ENCODE data around the gene RAPGEF2.
"Not testable (repeated sequence)": the region's sequence is repeated elsewhere in the genome, so short reads cannot be mapped to it uniquely, and the experiment has no call there.

The RAPGEF2 gene

DNA sequence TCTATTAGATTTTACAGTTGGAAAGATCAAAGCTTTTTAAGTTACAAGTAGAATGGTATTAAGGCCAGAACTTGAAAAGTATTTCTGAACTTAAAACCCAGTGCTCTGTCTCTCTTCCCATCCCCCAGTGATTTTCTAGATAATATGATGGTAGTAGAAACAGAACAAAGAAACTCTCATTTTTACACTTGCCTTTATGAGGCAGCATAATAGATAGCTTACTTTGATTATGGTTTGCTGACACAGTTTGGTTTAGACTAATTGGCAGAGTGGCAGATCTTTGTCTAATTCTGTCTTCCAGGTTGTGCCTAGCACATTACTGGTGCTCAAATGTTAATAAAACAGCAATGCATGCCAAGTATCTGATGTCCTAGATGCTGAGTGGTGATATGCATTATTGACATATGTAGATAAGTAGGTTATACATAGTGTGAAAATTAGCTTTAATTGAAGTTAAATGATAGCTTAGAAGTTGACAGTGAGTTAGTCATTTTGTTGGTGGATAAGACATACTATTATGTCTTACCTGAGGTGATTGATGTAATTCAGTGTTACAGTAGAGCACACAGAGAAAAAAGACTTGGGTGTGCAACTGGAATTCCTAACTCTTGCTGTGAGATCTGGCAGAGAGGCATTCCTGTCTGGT, 4.3 kb upstream of the RAPGEF2 start:
- DNase-seq (ENCODE audit: low spot score): no peak

GRCh38 chr4:159101988-159102621, 774 bp upstream of the RAPGEF2 start:
- DNase-seq (ENCODE audit: low spot score): no peak

- DNase-seq (ENCODE audit: low spot score): peak; percentile 25
Observed at GRCh38 chr4:159103384-159103990, 608 bp downstream of the RAPGEF2 start.

GRCh38 chr4:159104694-159105414, 2.0 kb downstream of the RAPGEF2 start:
- DNase-seq (ENCODE audit: low spot score): peak; percentile 16

- DNase-seq (ENCODE audit: low spot score): peak; percentile 26
Observed at GRCh38 chr4:159105761-159106243, 2.9 kb downstream of the RAPGEF2 start.

DNA sequence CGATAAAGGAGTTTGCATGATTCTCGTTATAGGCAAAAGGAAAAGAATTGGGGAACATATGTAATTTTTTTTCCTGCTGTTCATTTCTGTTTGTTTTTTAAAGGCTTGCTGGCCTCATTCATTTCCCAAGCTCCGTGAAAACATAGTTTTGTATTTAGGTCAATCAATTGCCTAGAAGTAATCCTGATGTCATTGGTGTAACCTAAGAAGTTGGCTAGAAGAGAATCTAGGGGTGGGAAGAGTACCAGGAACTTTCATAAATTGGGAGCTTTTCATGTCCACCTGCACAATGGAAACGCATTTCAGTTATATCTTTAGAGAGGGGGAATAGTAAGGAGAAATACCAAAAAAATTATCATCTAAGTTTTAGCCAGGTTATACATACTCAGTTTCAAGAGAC, 3.8 kb downstream of the RAPGEF2 start:
- DNase-seq (ENCODE audit: low spot score): no peak

DNA sequence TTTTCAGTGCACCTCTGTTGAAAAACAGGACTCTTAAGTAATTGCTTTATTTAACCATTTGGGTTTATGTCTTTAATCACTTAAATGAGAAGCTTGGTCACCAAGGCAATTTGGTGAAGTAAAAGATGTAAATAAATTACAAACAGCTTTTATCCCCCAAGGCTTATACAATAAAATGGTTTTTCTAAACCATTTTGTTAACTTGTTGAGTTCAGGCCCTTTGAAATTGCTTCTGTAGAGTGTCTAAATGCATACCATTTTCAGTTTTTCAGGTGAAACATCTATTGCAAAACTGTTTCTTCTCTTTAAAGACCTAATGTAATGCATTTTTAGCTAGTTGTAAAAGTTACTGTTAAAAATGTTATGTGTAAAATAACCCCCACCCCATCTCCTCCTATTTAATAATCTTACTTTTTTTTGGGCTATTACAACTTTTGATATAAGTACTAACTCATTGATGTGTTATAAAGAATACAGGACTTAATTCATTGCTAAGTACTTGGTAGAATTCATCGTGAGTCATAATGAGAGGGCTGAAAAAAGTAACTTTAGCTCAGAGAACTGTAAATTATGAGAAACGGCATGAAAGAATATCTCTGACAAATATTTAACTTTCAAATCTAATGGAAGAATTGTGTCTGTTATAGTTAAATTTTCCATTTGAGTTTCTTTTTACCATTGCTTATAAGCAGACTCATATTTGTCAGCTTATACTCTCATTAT, 4.5 kb downstream of the RAPGEF2 start:
- no peak for DNase-seq (ENCODE audit: low spot score)

GRCh38 chr4:159108124-159108523, 5.2 kb downstream of the RAPGEF2 start:
- no peak for DNase-seq (ENCODE audit: low spot score)

GRCh38 chr4:159110961-159111360, 8.1 kb downstream of the RAPGEF2 start:
- DNase-seq (ENCODE audit: low spot score): no peak

DNA sequence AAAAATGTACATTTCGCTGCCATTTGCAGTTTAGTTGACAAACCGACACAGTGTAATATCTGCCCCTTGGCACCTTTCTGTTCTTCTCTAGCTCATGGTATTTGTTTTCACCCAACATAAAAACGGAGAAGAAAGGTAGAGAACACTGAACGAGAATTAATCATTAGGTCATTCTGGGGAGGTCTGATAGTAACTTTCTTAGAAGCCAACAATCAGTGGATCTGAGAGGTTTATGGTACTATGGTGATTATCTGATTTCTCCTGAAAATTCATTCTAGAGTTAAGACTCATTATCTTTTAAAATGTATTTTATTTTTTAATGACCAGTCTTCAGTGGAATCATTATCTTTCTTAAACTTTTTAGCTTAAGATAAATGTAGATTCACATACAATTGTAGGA, 8.5 kb downstream of the RAPGEF2 start:
- DNase-seq (ENCODE audit: low spot score): no peak

DNA sequence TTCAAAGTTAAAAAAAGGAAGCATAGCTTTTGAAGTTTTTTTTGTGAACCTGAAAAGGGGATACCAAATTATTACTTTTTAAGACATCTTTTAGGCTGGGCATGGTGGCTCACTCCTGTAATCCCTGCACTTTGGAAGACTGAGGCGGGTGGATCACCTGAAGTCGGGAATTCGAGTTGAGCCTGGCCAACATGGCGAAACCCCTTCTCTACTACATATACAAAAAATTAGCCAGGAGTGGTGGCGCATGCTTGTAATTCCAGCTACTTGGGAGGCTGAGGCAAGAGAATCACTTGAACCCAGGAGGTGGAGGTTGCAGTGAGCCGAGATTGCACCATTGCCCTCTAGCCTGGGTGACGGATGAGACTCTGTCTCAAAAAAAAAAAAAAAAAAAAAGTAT, 10.5 kb downstream of the RAPGEF2 start:
- not testable (repeated sequence) for DNase-seq (ENCODE audit: low spot score)

DNA sequence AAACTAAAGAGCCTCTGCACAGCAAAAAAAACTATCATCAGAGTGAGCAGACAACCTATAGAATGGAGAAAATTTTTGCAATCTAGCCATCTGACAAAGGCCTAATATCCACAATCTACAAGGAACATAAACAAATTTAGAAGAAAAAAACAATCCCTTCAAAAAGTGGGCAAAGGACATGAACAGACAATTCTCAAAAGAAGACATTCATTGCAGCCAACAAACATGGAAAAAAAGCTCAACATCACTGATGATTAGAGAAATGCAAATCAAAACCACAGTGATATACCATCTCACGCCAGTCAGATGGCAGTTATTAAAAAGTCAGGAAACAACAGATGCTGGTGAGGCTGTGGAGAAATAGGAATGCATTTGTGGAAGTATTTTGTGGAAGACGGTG, 13.2 kb downstream of the RAPGEF2 start:
- not testable (repeated sequence) for DNase-seq (ENCODE audit: low spot score)

DNA sequence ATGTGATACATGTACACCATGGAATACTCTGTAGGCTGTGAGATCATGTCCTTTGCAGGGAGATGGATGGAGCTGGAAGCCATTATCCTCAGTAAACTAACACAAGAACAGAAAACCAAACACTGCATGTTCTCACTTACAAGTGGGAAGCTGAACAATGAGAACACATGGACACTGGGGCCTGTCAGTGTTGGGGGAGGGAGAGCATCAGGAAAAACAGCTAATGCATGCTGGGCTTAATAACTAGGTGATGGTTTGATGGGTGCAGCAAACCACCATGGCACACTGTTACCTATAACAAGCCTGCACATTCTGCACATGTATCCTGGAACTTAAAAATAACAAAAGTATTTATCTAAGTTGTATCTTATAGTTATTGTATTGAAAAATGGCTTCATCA, 13.8 kb downstream of the RAPGEF2 start:
- not testable (repeated sequence) for DNase-seq (ENCODE audit: low spot score)

GRCh38 chr4:159117564-159117963, 14.7 kb downstream of the RAPGEF2 start:
- no peak for DNase-seq (ENCODE audit: low spot score)

DNA sequence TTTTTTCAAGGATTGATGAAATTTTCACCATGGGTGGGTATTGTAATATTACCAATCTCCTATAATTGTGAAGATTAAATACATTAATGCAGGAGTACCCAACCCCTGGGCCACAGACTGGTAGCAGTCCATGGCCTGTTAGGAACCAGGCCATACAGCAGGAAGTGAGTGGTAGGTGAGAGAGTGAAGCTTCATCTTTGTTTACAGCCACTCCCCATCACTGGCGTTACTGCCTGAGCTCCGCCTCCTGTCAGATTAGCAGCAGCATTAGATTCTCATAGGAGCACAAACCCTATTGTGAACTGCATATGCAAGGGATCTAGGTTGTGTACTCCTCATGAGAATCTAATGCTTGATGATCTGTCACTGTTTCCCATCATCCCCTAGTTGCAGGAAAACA, 15.1 kb downstream of the RAPGEF2 start:
- DNase-seq (ENCODE audit: low spot score): no peak

- no peak for DNase-seq (ENCODE audit: low spot score)
Observed at GRCh38 chr4:159121371-159121770, 18.5 kb downstream of the RAPGEF2 start.

- no peak for DNase-seq (ENCODE audit: low spot score)
Observed at GRCh38 chr4:159126716-159127115, 23.8 kb downstream of the RAPGEF2 start.

DNA sequence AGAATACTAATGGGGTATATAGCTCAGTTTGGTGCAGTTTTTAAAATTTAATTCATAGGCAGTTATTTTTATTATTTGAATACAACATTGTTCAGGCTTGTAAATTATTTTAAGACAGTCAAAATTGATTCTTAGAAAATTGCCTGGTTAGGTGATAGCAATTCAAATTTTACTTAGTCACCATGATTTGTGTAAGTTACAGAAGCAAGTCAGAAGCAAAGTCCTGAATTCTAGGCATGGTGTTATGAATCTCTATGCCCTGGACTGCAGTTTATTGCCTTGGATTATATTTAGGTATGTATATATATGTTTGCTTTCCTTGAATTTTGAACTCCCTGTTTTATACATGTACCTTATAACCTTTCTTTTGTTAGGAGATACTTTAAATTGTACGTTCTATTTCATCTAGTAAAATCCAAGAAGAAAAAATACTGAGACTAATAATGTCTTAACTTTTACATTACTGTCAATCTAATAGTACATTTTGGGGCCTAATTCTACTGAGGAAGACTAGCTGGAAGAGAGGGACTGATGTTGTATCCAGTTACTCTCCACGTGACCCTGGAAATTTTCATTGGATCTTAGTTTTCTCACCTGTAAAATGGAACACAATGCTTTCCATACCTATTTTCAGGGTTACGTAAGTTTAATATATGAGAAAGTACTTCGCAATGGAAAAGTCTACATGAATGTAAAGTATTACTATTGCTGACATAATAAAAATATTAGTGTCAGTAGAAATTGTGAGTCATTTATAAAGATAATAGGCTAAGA, 25.1 kb downstream of the RAPGEF2 start:
- no peak for DNase-seq (ENCODE audit: low spot score)

DNA sequence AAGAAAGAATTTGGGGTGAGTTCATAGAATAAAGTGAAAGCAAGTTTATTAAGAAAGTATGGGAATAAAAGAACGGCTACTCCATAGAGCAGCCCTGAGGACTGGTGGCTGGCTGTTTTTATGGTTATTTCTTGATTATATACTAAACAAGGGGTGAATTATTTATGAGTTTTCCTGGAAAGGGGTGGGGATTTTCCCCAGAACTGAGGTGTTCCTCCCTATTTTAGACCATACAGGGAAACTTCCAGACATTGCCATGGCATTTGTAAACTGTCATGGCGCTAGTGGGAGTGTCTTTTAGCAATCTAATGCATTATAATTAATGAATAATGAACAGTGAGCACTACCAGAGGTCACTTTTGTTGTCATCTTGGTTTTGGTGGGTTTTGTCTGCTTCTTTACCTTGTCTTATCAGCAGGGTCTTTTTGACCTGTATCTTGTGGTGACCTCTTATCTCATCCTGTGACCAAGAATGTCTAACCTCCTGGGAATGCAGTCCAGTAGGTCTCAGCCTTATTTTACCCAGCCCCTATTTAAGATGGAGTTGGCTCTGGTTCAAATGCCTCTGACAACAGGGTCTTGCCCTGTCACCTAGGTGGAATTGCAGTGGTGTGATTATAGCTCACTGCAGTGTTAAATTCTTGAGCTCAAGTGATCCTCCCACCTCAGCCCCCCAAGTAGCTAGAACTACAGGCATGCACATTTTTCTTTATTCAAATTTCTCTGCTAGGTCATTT, 27.1 kb downstream of the RAPGEF2 start:
- no peak for DNase-seq (ENCODE audit: low spot score)

- DNase-seq (ENCODE audit: low spot score): no peak
Observed at GRCh38 chr4:159131564-159131963, 28.7 kb downstream of the RAPGEF2 start.

- DNase-seq (ENCODE audit: low spot score): no peak
Observed at GRCh38 chr4:159134429-159134828, 31.6 kb downstream of the RAPGEF2 start.
